ENCODE measurements around the gene IKBKG. TPM values are rescaled to one million over a fixed set of nuclear protein-coding genes. Genes with fewer than 3 reads are reported as not detected.

IKBKG gene
- total RNA-seq, 2 donors from 2014 or later: 7.2 to 9.0 TPM

- Histone ChIP-seq H3K27me3 (no peaks in the 10 kb centered on the region), H3K36me3 (peaks cover 16% of the 10 kb centered on the region), H3K4me3 (no peak overlapping the region), H3K9me3 (no peaks in the 10 kb centered on the region), H3K27ac (no peak overlapping the region), H3K4me1 (peaks cover 0 to 7% of the 10 kb centered on the region in 2 donors)
- DNase-seq (ENCODE audit: low spot score): no peak
- TF ChIP-seq CTCF (IDR thresholded peaks at IDR 0.05): no peak
Observed at GRCh38 chrX:154512879-154513553, 34.4 kb upstream of the IKBKG start.

- H3K27me3 ChIP-seq: no peaks in the 10 kb centered on the region
- H3K27ac ChIP-seq: no peak overlapping the region
- H3K9me3 ChIP-seq: no peaks in the 10 kb centered on the region
- peaks cover 0 to 7% of the 10 kb centered on the region in 2 donors for H3K4me1 ChIP-seq
- no peak overlapping the region for H3K4me3 ChIP-seq
- peaks cover 9% of the 10 kb centered on the region for H3K36me3 ChIP-seq
- no peak for TF ChIP-seq CTCF (IDR thresholded peaks at IDR 0.05)
- DNase-seq (ENCODE audit: low spot score): no peak
Observed at GRCh38 chrX:154513716-154514115, 33.7 kb upstream of the IKBKG start.

- DNase-seq (ENCODE audit: low spot score): no peak
Observed at GRCh38 chrX:154515090-154515965, 32.1 kb upstream of the IKBKG start.

GRCh38 chrX:154515966-154516655, 31.3 kb upstream of the IKBKG start, which contains the start of gene FAM3A:
FAM3A (minus strand) TSS chrX:154516232; CDS start chrX:154515772, 460 bp downstream.
- no peaks in the 10 kb centered on the region for H3K9me3 ChIP-seq
- H3K4me1 ChIP-seq: peaks cover 0 to 7% of the 10 kb centered on the region in 2 donors
- H3K27me3 ChIP-seq: no peaks in the 10 kb centered on the region
- H3K4me3 ChIP-seq: peak within 1 kb of the TSS; percentile 66 to 70
- peak within 1 kb of the TSS; percentile 90 to 94 for H3K27ac ChIP-seq
- no peaks in the 10 kb centered on the region for H3K36me3 ChIP-seq
- TF ChIP-seq CTCF (IDR thresholded peaks at IDR 0.05): no peak
- DNase-seq (ENCODE audit: low spot score): peak; percentile 92

More at GRCh38 chrX:154515090-154515965, 32.1 kb upstream of the IKBKG start:
- Histone ChIP-seq H3K36me3 (no peaks in the 10 kb centered on the region), H3K9me3 (no peaks in the 10 kb centered on the region), H3K4me3 (peak overlapping the region; percentile 66 to 70), H3K27me3 (no peaks in the 10 kb centered on the region), H3K4me1 (peaks cover 0 to 7% of the 10 kb centered on the region in 2 donors), H3K27ac (peak overlapping the region; percentile 90 to 94)
- TF ChIP-seq CTCF (IDR thresholded peaks at IDR 0.05): no peak

- Histone ChIP-seq H3K27me3 (no peaks in the 10 kb centered on the region), H3K4me1 (peaks cover 0 to 7% of the 10 kb centered on the region in 2 donors), H3K9me3 (no peaks in the 10 kb centered on the region), H3K27ac (peak overlapping the region; percentile 90 to 94), H3K4me3 (peak overlapping the region; percentile 22 to 66), H3K36me3 (no peaks in the 10 kb centered on the region)
- DNase-seq (ENCODE audit: low spot score): no peak
- TF ChIP-seq CTCF (IDR thresholded peaks at IDR 0.05): no peak
Observed at GRCh38 chrX:154516656-154517100, 30.7 kb upstream of the IKBKG start.

Data from right atrium auricular region (tissue), 2 donors.